Endothelial cell of umbilical vein (primary cell): ENCODE measurements around the gene KCNJ6. TPM values are rescaled to one million over a fixed set of nuclear protein-coding genes. Genes with fewer than 3 reads are reported as not detected.

Experiments used
- BruUV-seq: library from RNA; stranded (reverse); fragments of 400-500 nt; replicated peaks from 2 replicates; lab custom pipeline; 2021; lab: Mats Ljungman, UMichigan
- CTCF ChIA-PET: fragments of 300-600, 350-600 bp; sonication (Branson Sonifier 250); formaldehyde crosslinking; loops from one replicate; lab custom pipeline; 2021; ENCODE audit warnings: antibody characterized with exemption, inconsistent platforms; lab: Charles Lee
- POLR2A ChIA-PET: fragments of 300-600, 350-600 bp; sonication (Branson Sonifier 250); formaldehyde crosslinking; loops from one replicate; lab custom pipeline; 2021; ENCODE audit warnings: antibody characterized with exemption, inconsistent platforms; lab: Charles Lee
- DNase-seq: peaks from one replicate; pipeline ENCODE4 v3.0.0-alpha.2; 2011; ENCODE audit warnings: low read depth, low spot score
- FAIRE-seq: peaks from 2 replicates; lab custom pipeline; 2011; peaks lifted over from hg19 to GRCh38; lab: Jason Lieb, UNC
- H2AFZ ChIP-seq: 2 replicates; pipeline ENCODE4 v1.6.0; 2012; ENCODE audit warnings: low read depth, low read length, control low read depth, inconsistent platforms
- H3K27ac ChIP-seq: 2 replicates; pipeline ENCODE4 v1.5.1; 2011; ENCODE audit warnings: low read depth, mild to moderate bottlenecking, control low read depth, low read length, moderate library complexity; ENCODE audit not compliant: insufficient read depth
- H3K27me3 ChIP-seq, 2 experiments: 2 replicates each; pipeline versions ENCODE4 v1.6.0 to v1.6.1; 2011; ENCODE audit warnings: low read length in 2 of 2, mixed read lengths in 1 of 2; ENCODE audit not compliant: control insufficient read depth in 2 of 2, insufficient read depth in 2 of 2
- H3K36me3 ChIP-seq, 2 experiments: 2 replicates in 1 of 2; 3 replicates in 1 of 2; pipeline ENCODE4 v1.5.1; 2011; ENCODE audit warnings: low read length in 2 of 2, mild to moderate bottlenecking in 1 of 2, moderate library complexity in 1 of 2; ENCODE audit not compliant: control insufficient read depth in 2 of 2, insufficient read depth in 2 of 2; ENCODE audit errors: extremely low read depth in 1 of 2
- H3K4me1 ChIP-seq: 3 replicates; pipeline ENCODE4 v1.5.1; 2011; ENCODE audit warnings: mild to moderate bottlenecking, low read length; ENCODE audit not compliant: control insufficient read depth, insufficient read depth; ENCODE audit errors: extremely low read depth
- H3K4me2 ChIP-seq: 2 replicates; pipeline ENCODE4 v1.6.1; 2011; ENCODE audit warnings: low read length, control low read depth, mixed read lengths; ENCODE audit not compliant: insufficient read depth
- H3K4me3 ChIP-seq, 3 experiments: fragments of 200-600 bp in 1 of 3; sonication (generic), shearing (Covaris generic) in 1 of 3; replicated peaks in 1 of 3; 2 replicates each; pipeline ENCODE4 v1.5.1; 2011 to 2016; ENCODE audit warnings: control low read depth in 3 of 3, low read length in 3 of 3, mild to moderate bottlenecking in 2 of 3, inconsistent platforms in 1 of 3, low read depth in 1 of 3, moderate library complexity in 1 of 3; ENCODE audit not compliant: insufficient read depth in 1 of 3
- H3K79me2 ChIP-seq: 2 replicates; pipeline ENCODE4 v1.6.0; 2012; ENCODE audit warnings: low read length, inconsistent platforms; ENCODE audit not compliant: control insufficient read depth, insufficient read depth
- H3K9ac ChIP-seq: replicated peaks from 2 replicates; pipeline ENCODE3; 2011; ENCODE audit warnings: low read length, control low read depth; ENCODE audit not compliant: insufficient read depth; ENCODE audit errors: extremely low read depth
- H3K9me1 ChIP-seq: replicated peaks from 3 replicates; pipeline ENCODE4 v1.6.0; 2011; ENCODE audit warnings: mild to moderate bottlenecking, low read length; ENCODE audit not compliant: control insufficient read depth, insufficient read depth; ENCODE audit errors: extremely low read depth
- H3K9me3 ChIP-seq: replicated peaks from 2 replicates; pipeline ENCODE4 v1.5.1; 2012; ENCODE audit warnings: low read length, inconsistent platforms; ENCODE audit not compliant: control insufficient read depth, insufficient read depth
- H4K20me1 ChIP-seq: replicated peaks from 2 replicates; pipeline ENCODE3; 2011; ENCODE audit warnings: mild to moderate bottlenecking, low read length; ENCODE audit not compliant: control insufficient read depth, insufficient read depth; ENCODE audit errors: extremely low read depth
- EZH2 ChIP-seq: IDR thresholded peaks from 2 replicates; pipeline ENCODE4 v1.6.1; 2012; ENCODE audit warnings: borderline replicate concordance, low read depth, mild to moderate bottlenecking, moderate library complexity, low read length, inconsistent platforms; ENCODE audit not compliant: severe bottlenecking
- FOS ChIP-seq: IDR thresholded peaks from 2 replicates; pipeline ENCODE4 v1.6.1; 2011; ENCODE audit warnings: mild to moderate bottlenecking, low read length, moderate library complexity, borderline replicate concordance; ENCODE audit not compliant: insufficient read depth
- GATA2 ChIP-seq: IDR thresholded peaks from 2 replicates; pipeline ENCODE4 v1.7.0; 2011; ENCODE audit warnings: low read depth, mild to moderate bottlenecking, moderate library complexity, mixed read lengths, low read length; ENCODE audit not compliant: insufficient read length, insufficient read depth
- JUN ChIP-seq: IDR thresholded peaks from 2 replicates; pipeline ENCODE4 v1.6.1; 2011; ENCODE audit warnings: borderline replicate concordance, low read depth; ENCODE audit not compliant: insufficient read length, insufficient read depth
- POLR2A ChIP-seq: IDR thresholded peaks from 2 replicates; pipeline ENCODE4 v1.6.1; 2012; ENCODE audit warnings: low read depth, mild to moderate bottlenecking, control low read depth, low read length
- POLR2AphosphoS5 ChIP-seq: IDR thresholded peaks from 2 replicates; pipeline ENCODE4 v1.6.1; 2012; ENCODE audit warnings: low read depth, mild to moderate bottlenecking, control low read depth, low read length, moderate library complexity; ENCODE audit not compliant: insufficient read depth
- dilution Hi-C: fragments of 300-500 bp; cut with MboI; formaldehyde crosslinking; loops from one replicate; pipeline ENCODE4 v1.15.0; 2019; ENCODE audit warnings: low sequenced_read_pairs; ENCODE audit not compliant: extremely low pct_ligation_motif_present
- intact Hi-C: fragments of 100-400 bp; cut with micrococcal nuclease; formaldehyde crosslinking; loops from one replicate; pipeline ENCODE4 v1.10.0; 2022
- polyA plus RNA-seq, 4 experiments: library from polyadenylated mRNA; depleted of rRNA in 3 of 4; stranded (reverse) in 3 of 4; unstranded in 1 of 4; fragments of >200 nt; gene quantifications; 2 replicates each; pipeline versions ENCODE4 v1.2.1 to v1.2.3, GENCODE V29; 2011 to 2012; ENCODE audit warnings: missing spikeins in 1 of 4
- total RNA-seq: library from RNA; stranded (reverse); gene quantifications from 2 replicates; pipeline ENCODE4 v1.2.3, GENCODE V29; 2021
- TF ChIP-seq, protein P1 (sequence below), 2 donors: IDR thresholded peaks; 1 replicate in 1 of 2; 2 replicates in 1 of 2; pipeline ENCODE4 v1.5.1; 2011; ENCODE audit warnings: low read length in 2 of 2, mild to moderate bottlenecking in 2 of 2, moderate library complexity in 2 of 2, control low read depth in 1 of 2, inconsistent platforms in 1 of 2, low read depth in 1 of 2; ENCODE audit not compliant: insufficient read depth in 1 of 2; ENCODE audit errors: extremely low read depth in 1 of 2
- TF ChIP-seq, protein P2 (sequence below): IDR thresholded peaks from 2 replicates; pipeline ENCODE4 v1.6.1; 2011; ENCODE audit not compliant: insufficient read depth, insufficient read length

The KCNJ6 gene
- total and polyA plus RNA-seq, 2 donors (not counting 3 experiments of a cell fraction or from before 2014, with no cell fraction given) = not detected

DNA sequence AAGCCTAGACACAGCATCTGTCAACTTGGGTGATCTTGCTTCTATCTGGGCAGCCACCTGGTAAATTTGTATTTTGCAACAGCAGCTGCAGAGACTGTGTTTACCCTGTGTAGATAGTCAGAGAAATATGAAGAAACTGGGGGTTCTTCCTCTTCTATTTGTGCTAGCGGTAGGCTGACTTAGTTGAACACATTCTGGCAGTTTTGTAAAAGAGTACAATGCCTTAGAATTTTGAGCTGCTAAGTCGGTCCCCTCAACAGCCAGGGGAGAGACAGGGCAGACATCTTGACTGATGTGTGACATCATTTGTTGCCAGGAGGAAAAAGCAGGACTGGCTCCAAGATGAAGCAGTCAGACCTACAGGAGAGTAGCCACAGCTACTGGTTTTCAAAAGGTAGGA, 53.7 kb downstream of the KCNJ6 start:
- no peak overlapping the region for H2AFZ ChIP-seq
- H3K36me3 ChIP-seq = no peaks in the 10 kb centered on the region
- intact Hi-C loops (no loop called here), dilution Hi-C loops (no loop called here)
- no TSS peak for BruUV-seq
- no peaks in the 10 kb centered on the region for H4K20me1 ChIP-seq
- no peaks in the 10 kb centered on the region for H3K79me2 ChIP-seq
- no peaks in the 10 kb centered on the region for H3K9me1 ChIP-seq
- H3K4me1 ChIP-seq = no peaks in the 10 kb centered on the region
- H3K27ac ChIP-seq = no peak overlapping the region
- no peak overlapping the region for H3K4me3 ChIP-seq
- TF ChIP-seq, protein P1, sequence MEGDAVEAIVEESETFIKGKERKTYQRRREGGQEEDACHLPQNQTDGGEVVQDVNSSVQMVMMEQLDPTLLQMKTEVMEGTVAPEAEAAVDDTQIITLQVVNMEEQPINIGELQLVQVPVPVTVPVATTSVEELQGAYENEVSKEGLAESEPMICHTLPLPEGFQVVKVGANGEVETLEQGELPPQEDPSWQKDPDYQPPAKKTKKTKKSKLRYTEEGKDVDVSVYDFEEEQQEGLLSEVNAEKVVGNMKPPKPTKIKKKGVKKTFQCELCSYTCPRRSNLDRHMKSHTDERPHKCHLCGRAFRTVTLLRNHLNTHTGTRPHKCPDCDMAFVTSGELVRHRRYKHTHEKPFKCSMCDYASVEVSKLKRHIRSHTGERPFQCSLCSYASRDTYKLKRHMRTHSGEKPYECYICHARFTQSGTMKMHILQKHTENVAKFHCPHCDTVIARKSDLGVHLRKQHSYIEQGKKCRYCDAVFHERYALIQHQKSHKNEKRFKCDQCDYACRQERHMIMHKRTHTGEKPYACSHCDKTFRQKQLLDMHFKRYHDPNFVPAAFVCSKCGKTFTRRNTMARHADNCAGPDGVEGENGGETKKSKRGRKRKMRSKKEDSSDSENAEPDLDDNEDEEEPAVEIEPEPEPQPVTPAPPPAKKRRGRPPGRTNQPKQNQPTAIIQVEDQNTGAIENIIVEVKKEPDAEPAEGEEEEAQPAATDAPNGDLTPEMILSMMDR (IDR thresholded peaks at IDR 0.05; ENCODE audit: extremely low read depth in 1 of 2, insufficient read depth in 1 of 2, low read depth in 1 of 2, low read length in 2 of 2) = no peak
- TF ChIP-seq POLR2AphosphoS5 (no peak), GATA2 (no peak), EZH2 (no peak), POLR2A (no peak), FOS (no peak), JUN (no peak)
- TF ChIP-seq, protein P2, sequence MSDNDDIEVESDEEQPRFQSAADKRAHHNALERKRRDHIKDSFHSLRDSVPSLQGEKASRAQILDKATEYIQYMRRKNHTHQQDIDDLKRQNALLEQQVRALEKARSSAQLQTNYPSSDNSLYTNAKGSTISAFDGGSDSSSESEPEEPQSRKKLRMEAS = no peak
- FAIRE-seq (no peak), DNase-seq (peak; percentile 9)
- H3K27me3 ChIP-seq = peaks cover 0 to 2% of the 10 kb centered on the region in 2 experiments
- H3K9me3 ChIP-seq = no peaks in the 10 kb centered on the region
- H3K9ac ChIP-seq = no peak overlapping the region
- POLR2A ChIA-PET = no interaction called here
- CTCF ChIA-PET = interaction anchor here (1.7 to 2.2 kb wide), 2 partner anchors 13 to 264 kb away, joined by 4 to 6 read pairs; no protein-coding TSS in a partner anchor
- no peak overlapping the region for H3K4me2 ChIP-seq
